OCI-LY7 (cell line): Measurements from ENCODE around the gene UHRF1. TPM values are rescaled to one million over a fixed set of nuclear protein-coding genes. Genes with fewer than 3 reads are reported as not detected.
"Not testable (repeated sequence)": the region's sequence is repeated elsewhere in the genome, so short reads cannot be mapped to it uniquely, and the experiment has no call there.

Experiments
- BruUV-seq: library from RNA; stranded (reverse); fragments of 400-500 nt; replicated peaks from 2 replicates; lab custom pipeline; 2021; lab: Mats Ljungman, UMichigan
- CTCF ChIA-PET: fragments of 300-600 bp; sonication (Branson Sonifier 250); formaldehyde crosslinking; loops from one replicate; lab custom pipeline; 2022; ENCODE audit warnings: antibody characterized with exemption; ENCODE audit not compliant: unreplicated experiment; lab: Charles Lee
- POLR2A ChIA-PET: fragments of 300-600 bp; sonication (Branson Sonifier 250); formaldehyde crosslinking; loops from one replicate; lab custom pipeline; 2022; ENCODE audit warnings: antibody characterized with exemption; lab: Charles Lee
- DNase-seq: peaks from one replicate; pipeline ENCODE4 v3.0.0-alpha.2; 2015; ENCODE audit warnings: low spot score
- H2AFZ ChIP-seq: fragments of 200-600 bp; sonication (generic), shearing (Covaris generic); 2 replicates; pipeline ENCODE4 v1.6.1; 2014; ENCODE audit warnings: mild to moderate bottlenecking, antibody characterized with exemption, low read length, moderate library complexity
- H3K27ac ChIP-seq: fragments of 200-600 bp; sonication (generic); 2 replicates; pipeline ENCODE4 v1.5.1; 2014; ENCODE audit warnings: mixed run types, low read depth, mild to moderate bottlenecking, moderate library complexity, low read length, inconsistent platforms; ENCODE audit not compliant: poor library complexity, severe bottlenecking
- H3K36me3 ChIP-seq: fragments of 200-600 bp; sonication (generic); 2 replicates; pipeline ENCODE4 v1.6.1; 2014; ENCODE audit warnings: mild to moderate bottlenecking, antibody characterized with exemption, low read length, moderate library complexity, mixed read lengths; ENCODE audit not compliant: insufficient read depth
- H3K4me1 ChIP-seq: fragments of 200-600 bp; sonication (generic); 2 replicates; pipeline ENCODE4 v1.5.1; 2014; ENCODE audit warnings: mild to moderate bottlenecking, low read length; ENCODE audit not compliant: insufficient read depth, poor library complexity, severe bottlenecking
- H3K4me2 ChIP-seq: fragments of 200-600 bp; sonication (generic); 2 replicates; pipeline ENCODE4 v1.6.1; 2014; ENCODE audit warnings: mild to moderate bottlenecking, low read length
- H3K4me3 ChIP-seq: fragments of 200-600 bp; sonication (generic); 2 replicates; pipeline ENCODE4 v1.5.1; 2014; ENCODE audit warnings: mild to moderate bottlenecking, low read depth, low read length; ENCODE audit not compliant: poor library complexity, severe bottlenecking
- H3K79me2 ChIP-seq: fragments of 200-600 bp; sonication (generic); 2 replicates; pipeline ENCODE4 v1.6.1; 2016; ENCODE audit warnings: low read depth, mild to moderate bottlenecking, low read length, moderate library complexity, mixed read lengths; ENCODE audit not compliant: insufficient read depth
- H3K9me2 ChIP-seq: fragments of 200-600 bp; sonication (generic); 2 replicates; pipeline ENCODE4 v1.6.1; 2016; ENCODE audit warnings: mild to moderate bottlenecking, low read length, mixed read lengths; ENCODE audit not compliant: insufficient read depth
- H3K9me3 ChIP-seq: fragments of 200-600 bp; sonication (generic); 2 replicates; pipeline ENCODE4 v1.6.1; 2014; ENCODE audit warnings: mild to moderate bottlenecking, mixed run types, low read length, mixed read lengths
- H4K20me1 ChIP-seq: fragments of 200-600 bp; sonication (generic); 2 replicates; pipeline ENCODE4 v1.6.1; 2014; ENCODE audit warnings: mild to moderate bottlenecking, antibody characterized with exemption, low read length, moderate library complexity, mixed read lengths; ENCODE audit not compliant: insufficient read depth
- CTCF ChIP-seq: fragments of 200-600 bp; sonication (generic); conservative IDR thresholded peaks from 2 replicates; pipeline ENCODE4 v1.5.1; 2014; ENCODE audit warnings: mild to moderate bottlenecking, antibody characterized with exemption, low read length, moderate library complexity, mixed read lengths
- EZH2phosphoT487 ChIP-seq: fragments of 200-600 bp; sonication (generic); IDR thresholded peaks from 2 replicates; pipeline ENCODE4 v1.6.1; 2018; ENCODE audit warnings: low read depth, borderline replicate concordance, mild to moderate bottlenecking, mixed run types, antibody characterized with exemption, low read length, moderate library complexity, mixed read lengths
- intact Hi-C: fragments of 100-400 bp; cut with micrococcal nuclease; formaldehyde crosslinking; loops from one replicate; pipeline ENCODE4 v1.10.0; 2022; ENCODE audit not compliant: unreplicated experiment
- total RNA-seq, 2 experiments: library from RNA; depleted of rRNA in 1 of 2; stranded (reverse); fragments of >200 nt in 1 of 2; shearing (Covaris generic) in 1 of 2; gene quantifications; 2 replicates each; pipeline ENCODE4 v1.2.3, GENCODE V29; 2014 to 2022

The UHRF1 gene
- total RNA-seq, 2 experiments from 2014 or later: 141 to 186 TPM

GRCh38 chr19:4879041-4879440 is 30.3 kb upstream of the UHRF1 start:
- Histone ChIP-seq H3K79me2 (no peaks in the 10 kb centered on the region), H3K27ac (peak overlapping the region; percentile 78), H3K4me2 (peak overlapping the region; percentile 62), H3K4me1 (peaks cover 62% of the 10 kb centered on the region), H3K9me3 (no peaks in the 10 kb centered on the region), H3K36me3 (no peaks in the 10 kb centered on the region), H2AFZ (peak overlapping the region; percentile 24; the same call in 1 of the 2 replicates), H3K4me3 (peak overlapping the region; percentile 39), H3K9me2 (no peaks in the 10 kb centered on the region), H4K20me1 (no peaks in the 10 kb centered on the region)
- ChIA-PET CTCF (no interaction called here), POLR2A (interaction anchor here (0.6 to 1.1 kb wide), 3 partner anchors 26 to 717 kb away, joined by 3 to 4 read pairs (median 4); no protein-coding TSS in a partner anchor)
- no peak for DNase-seq
- BruUV-seq: no TSS peak
- intact Hi-C loops: no loop called here
- TF ChIP-seq EZH2phosphoT487 (no peak), CTCF (0 out of 2 replicates have a peak, but pooled peaks have one; percentile 3)

GRCh38 chr19:4882874-4883273 is 26.4 kb upstream of the UHRF1 start:
- H3K4me2 ChIP-seq, H3K9me2 ChIP-seq, H3K27ac ChIP-seq, intact Hi-C loops, H4K20me1 ChIP-seq, DNase-seq, H3K36me3 ChIP-seq, CTCF ChIA-PET, H3K79me2 ChIP-seq, H3K4me3 ChIP-seq, H3K9me3 ChIP-seq, BruUV-seq, H2AFZ ChIP-seq: not testable (repeated sequence)
- POLR2A ChIA-PET: interaction anchor here (0.7 kb wide), 1 partner anchor 149 kb away, joined by 4 read pairs; no protein-coding TSS in a partner anchor
- H3K4me1 ChIP-seq: peaks cover 33% of the 10 kb centered on the region

- H3K9me3 ChIP-seq, CTCF ChIA-PET, H3K9me2 ChIP-seq, H3K4me2 ChIP-seq, DNase-seq, POLR2A ChIA-PET, H4K20me1 ChIP-seq, H2AFZ ChIP-seq, H3K79me2 ChIP-seq, H3K27ac ChIP-seq, BruUV-seq, H3K36me3 ChIP-seq, intact Hi-C loops, H3K4me3 ChIP-seq: not testable (repeated sequence)
- H3K4me1 ChIP-seq: peaks cover 11% of the 10 kb centered on the region
Observed at GRCh38 chr19:4884993-4885392, 24.3 kb upstream of the UHRF1 start.

- CTCF ChIA-PET, H3K9me3 ChIP-seq, POLR2A ChIA-PET, H2AFZ ChIP-seq, H4K20me1 ChIP-seq, H3K36me3 ChIP-seq, H3K79me2 ChIP-seq, H3K4me3 ChIP-seq, BruUV-seq, intact Hi-C loops, DNase-seq, H3K4me2 ChIP-seq, H3K27ac ChIP-seq, H3K4me1 ChIP-seq, H3K9me2 ChIP-seq: not testable (repeated sequence)
Observed at GRCh38 chr19:4887803-4888202, 21.5 kb upstream of the UHRF1 start.
